Natural killer cell treated with Interleukin-12 subunit alpha and Interleukin-12 subunit beta and Interleukin-15 and Interleukin-18, amount 100 ng/mL, for 72 hours (primary cell): ENCODE data around the gene DNAJC5G. TPM values are rescaled to one million over a fixed set of nuclear protein-coding genes. Genes with fewer than 3 reads are reported as not detected.
"Not testable (repeated sequence)": the region's sequence is repeated elsewhere in the genome, so short reads cannot be mapped to it uniquely, and the experiment has no call there.

Experiments
- ATAC-seq, 2 donors: fragments of 150-1000 bp; cut with Tn5 transposase in 1 of 2; sonication (Bioruptor Pico), chemical (Tn5 transposase) in 1 of 2; 2 replicates each; pipeline ENCODE4 v1.10.0; 2021
- DNase-seq: peaks from one replicate; pipeline ENCODE4 v3.0.0; 2022; ENCODE audit warnings: low spot score
- H3K27ac Mint-ChIP-seq, 2 donors: 1 replicate in 1 of 2; 2 replicates in 1 of 2; pipeline ENCODE4 v1.8.0; 2022; ENCODE audit warnings: mixed read lengths in 2 of 2, mild to moderate bottlenecking in 1 of 2, moderate library complexity in 1 of 2
- H3K27me3 Mint-ChIP-seq, 2 donors: 1 replicate in 1 of 2; 2 replicates in 1 of 2; pipeline ENCODE4 v1.8.0; 2022; ENCODE audit warnings: mixed read lengths in 2 of 2
- H3K36me3 Mint-ChIP-seq: one replicate; pipeline ENCODE4 v1.8.0; 2022; ENCODE audit warnings: mixed read lengths
- H3K4me1 Mint-ChIP-seq, 2 donors: 1 replicate in 1 of 2; 2 replicates in 1 of 2; pipeline ENCODE4 v1.8.0; 2022; ENCODE audit warnings: low read depth in 2 of 2, mixed read lengths in 2 of 2, mild to moderate bottlenecking in 1 of 2
- H3K4me3 Mint-ChIP-seq: one replicate; pipeline ENCODE4 v1.8.0; 2022; ENCODE audit warnings: mixed read lengths
- H3K9me3 Mint-ChIP-seq: 2 replicates; pipeline ENCODE4 v1.8.0; 2022; ENCODE audit warnings: mixed read lengths
- total RNA-seq, 2 donors: library from RNA; stranded (reverse); gene quantifications; one replicate each; pipeline ENCODE4 v1.2.3, GENCODE V29; 2022

The DNAJC5G gene
- total RNA-seq, 2 donors from 2014 or later, result not detected

GRCh38 chr2:27315122-27315521, 39.9 kb downstream of the DNAJC5G start:
- Mint-ChIP-seq H3K4me1 (peaks cover 0 to 6% of the 10 kb centered on the region in 2 donors), H3K9me3 (no peaks in the 10 kb centered on the region), H3K36me3 (no peaks in the 10 kb centered on the region), H3K4me3 (no peak overlapping the region), H3K27me3 (no peaks in the 10 kb centered on the region), H3K27ac (no peak overlapping the region)
- ATAC-seq, result no peak
- DNase-seq, result no peak

- no peaks in the 10 kb centered on the region for H3K9me3 Mint-ChIP-seq
- H3K4me1 Mint-ChIP-seq, result peaks cover 7 to 10% of the 10 kb centered on the region in 2 donors
- H3K27me3 Mint-ChIP-seq, result no peaks in the 10 kb centered on the region
- H3K36me3 Mint-ChIP-seq, result no peaks in the 10 kb centered on the region
- no peak overlapping the region for H3K4me3 Mint-ChIP-seq
- ATAC-seq (no peak), DNase-seq (no peak)
- no peak overlapping the region for H3K27ac Mint-ChIP-seq
Observed at GRCh38 chr2:27316655-27317412, 41.6 kb downstream of the DNAJC5G start.

DNA sequence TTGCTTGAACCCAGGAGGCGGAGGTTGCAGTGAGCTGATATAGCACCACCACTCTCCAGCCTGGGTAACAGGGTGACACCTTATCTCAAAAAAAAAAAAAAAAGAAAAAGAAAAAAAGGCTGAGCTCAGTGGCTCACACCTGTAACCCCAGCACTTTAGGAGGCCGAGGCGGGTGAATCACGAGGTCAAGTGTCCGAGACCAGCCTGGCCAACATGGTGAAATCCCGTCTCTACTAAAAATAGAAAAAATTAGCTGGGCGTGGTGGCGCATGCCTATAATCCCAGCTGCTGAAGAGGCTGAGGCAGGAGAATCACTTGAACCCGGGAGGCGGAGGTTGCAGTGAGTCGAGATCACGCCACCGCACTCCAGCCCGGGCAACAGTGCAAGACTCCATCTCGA, 44.6 kb downstream of the DNAJC5G start:
- H3K36me3 Mint-ChIP-seq, ATAC-seq, H3K4me3 Mint-ChIP-seq, H3K27me3 Mint-ChIP-seq, H3K9me3 Mint-ChIP-seq, H3K27ac Mint-ChIP-seq, DNase-seq: not testable (repeated sequence)
- H3K4me1 Mint-ChIP-seq, result peaks cover 21 to 22% of the 10 kb centered on the region in 2 donors

DNA sequence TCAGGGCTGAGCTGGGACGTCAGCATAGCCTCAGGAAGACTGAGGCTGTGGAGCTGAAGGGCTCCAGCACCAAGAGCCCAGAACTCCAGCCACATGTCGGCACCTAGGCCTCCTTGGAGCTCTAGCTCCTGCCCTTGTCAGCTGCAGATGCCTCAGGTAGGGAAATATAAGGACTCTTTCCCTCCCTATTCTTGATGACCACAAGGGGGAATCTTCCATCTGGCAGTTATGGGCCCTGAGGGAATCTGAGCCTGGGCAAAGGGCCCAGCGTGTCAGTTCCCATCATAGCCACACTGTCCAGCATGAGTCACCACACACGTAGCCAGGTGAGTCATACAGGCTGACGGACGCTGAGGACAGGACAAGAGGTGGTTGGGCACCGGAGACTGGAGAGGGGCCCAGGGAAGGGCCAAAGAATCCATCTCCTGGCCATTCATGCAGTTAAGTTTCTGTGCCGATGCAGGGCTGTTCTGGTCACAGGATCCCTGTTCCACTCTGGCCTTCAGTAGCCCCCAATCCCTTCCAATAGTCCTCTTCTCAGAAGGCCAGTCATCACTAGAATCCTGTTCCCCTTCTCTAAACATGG, 45.8 kb downstream of the DNAJC5G start:
- H3K4me1 Mint-ChIP-seq, result peaks cover 18 to 22% of the 10 kb centered on the region in 2 donors
- H3K9me3 Mint-ChIP-seq, result no peaks in the 10 kb centered on the region
- H3K4me3 Mint-ChIP-seq, result peak overlapping the region; percentile 98
- DNase-seq (no peak), ATAC-seq (no peak)
- no peaks in the 10 kb centered on the region for H3K27me3 Mint-ChIP-seq
- H3K27ac Mint-ChIP-seq, result no peak overlapping the region
- no peaks in the 10 kb centered on the region for H3K36me3 Mint-ChIP-seq

DNA sequence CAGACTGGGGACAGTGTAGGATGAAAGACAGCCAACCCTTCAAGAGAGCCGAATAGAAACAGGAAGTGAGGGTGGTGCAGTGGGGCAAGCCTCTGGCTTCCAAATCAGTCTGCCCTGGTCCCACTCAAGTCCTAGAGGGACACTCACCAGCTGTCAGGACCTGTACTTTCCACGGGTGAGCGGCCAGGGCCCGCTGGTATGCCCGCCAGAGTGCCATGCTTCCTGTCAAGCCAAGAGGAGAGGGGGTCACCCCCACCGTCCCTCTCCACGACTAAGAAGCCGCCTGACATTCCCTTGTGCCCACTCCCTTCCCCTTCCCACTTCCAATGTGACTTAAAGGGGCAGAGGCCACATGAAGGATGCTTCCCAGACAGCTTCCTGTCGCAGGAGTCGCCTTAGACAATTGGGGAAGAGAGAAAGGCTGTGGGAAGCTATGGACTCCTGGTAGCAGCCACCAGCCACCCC, 47.1 kb downstream of the DNAJC5G start:
- peak; percentile 26 to 57 for ATAC-seq
- no peak for DNase-seq
- Mint-ChIP-seq H3K4me3 (peak overlapping the region; percentile 98), H3K9me3 (no peaks in the 10 kb centered on the region), H3K36me3 (peaks cover 9% of the 10 kb centered on the region), H3K27ac (peak overlapping the region; percentile 91 to 98), H3K4me1 (peaks cover 18 to 22% of the 10 kb centered on the region in 2 donors), H3K27me3 (no peaks in the 10 kb centered on the region)

GRCh38 chr2:27322766-27323595, 47.7 kb downstream of the DNAJC5G start, which contains the start of gene MPV17:
TSS of gene MPV17 (minus strand) at chr2:27323097. CDS start at chr2:27322517, 580 bp downstream.
- ATAC-seq (peak; percentile 97 to 98), DNase-seq (peak; percentile 90)
- Mint-ChIP-seq H3K27ac (peak within 1 kb of the TSS; percentile 91 to 98), H3K4me1 (peaks cover 18 to 22% of the 10 kb centered on the region in 2 donors), H3K9me3 (no peaks in the 10 kb centered on the region), H3K36me3 (peaks cover 9% of the 10 kb centered on the region), H3K27me3 (no peaks in the 10 kb centered on the region), H3K4me3 (peak within 1 kb of the TSS; percentile 98)

GRCh38 chr2:27323596-27324285, 48.5 kb downstream of the DNAJC5G start:
- H3K4me1 Mint-ChIP-seq, result peaks cover 18 to 22% of the 10 kb centered on the region in 2 donors
- ATAC-seq (no peak), DNase-seq (no peak)
- H3K27ac Mint-ChIP-seq, result peak overlapping the region; percentile 91 to 98
- H3K36me3 Mint-ChIP-seq, result peaks cover 14% of the 10 kb centered on the region
- H3K27me3 Mint-ChIP-seq, result no peaks in the 10 kb centered on the region
- no peaks in the 10 kb centered on the region for H3K9me3 Mint-ChIP-seq
- H3K4me3 Mint-ChIP-seq, result peak overlapping the region; percentile 98

GRCh38 chr2:27324720-27325119, 49.5 kb downstream of the DNAJC5G start:
- Mint-ChIP-seq H3K36me3 (peaks cover 14% of the 10 kb centered on the region), H3K9me3 (no peaks in the 10 kb centered on the region), H3K4me3 (peak overlapping the region; percentile 98), H3K27me3 (no peaks in the 10 kb centered on the region), H3K27ac (peak overlapping the region; percentile 91 to 98), H3K4me1 (peaks cover 18 to 22% of the 10 kb centered on the region in 2 donors)
- ATAC-seq (no peak), DNase-seq (no peak)

Other genes with a start within 250 kb of the DNAJC5G start
- 100 to 1,000 TPM; 132 to 176 TPM for gene TMEM214, start 242.5 kb upstream of the DNAJC5G start, total RNA-seq
- 10 to 100 TPM; 12.5 to 20.5 TPM for gene AGBL5, start 223.8 kb upstream of the DNAJC5G start, total RNA-seq
- gene OST4, start 203.8 kb upstream of the DNAJC5G start, total RNA-seq, result 100 to 1,000 TPM; 286 to 393 TPM
- 10 to 100 TPM in 1 of 2 donors, 1 to 10 TPM in 1; 8.7 to 14.2 TPM for gene EMILIN1, start 196.8 kb upstream of the DNAJC5G start, total RNA-seq
- 1 to 10 TPM; 2.5 to 5.1 TPM for gene KHK, start 188.7 kb upstream of the DNAJC5G start, total RNA-seq
- gene CGREF1, start 156.3 kb upstream of the DNAJC5G start, total RNA-seq, result 1 to 10 TPM in 1 of 2 donors, under 1 TPM in 1; 0.36 to 1.4 TPM
- gene ABHD1, start 151.6 kb upstream of the DNAJC5G start, total RNA-seq, result under 1 TPM in 1 of 2 donors, not detected in 1; 0.25 TPM
- 100 to 1,000 TPM in 1 of 2 donors, 10 to 100 TPM in 1; 91.6 to 109 TPM for gene PREB, start 140.8 kb upstream of the DNAJC5G start, total RNA-seq
- not detected for gene PRR30, start 136.0 kb upstream of the DNAJC5G start, total RNA-seq
- gene TCF23, start 126.4 kb upstream of the DNAJC5G start, total RNA-seq, result not detected
- gene ATRAID, start 63.4 kb upstream of the DNAJC5G start, total RNA-seq, result 10 to 100 TPM; 59.3 to 59.9 TPM
- gene SLC5A6, start 63.2 kb upstream of the DNAJC5G start, total RNA-seq, result 100 to 1,000 TPM in 1 of 2 donors, 10 to 100 TPM in 1; 40.7 to 123 TPM
- 100 to 1,000 TPM in 1 of 2 donors, 10 to 100 TPM in 1; 50.6 to 175 TPM for gene CAD, start 58.1 kb upstream of the DNAJC5G start, total RNA-seq
- not detected for gene SLC30A3, start 12.4 kb upstream of the DNAJC5G start, total RNA-seq
- under 1 TPM; 0.28 to 0.33 TPM for gene TRIM54, start 7.0 kb downstream of the DNAJC5G start, total RNA-seq
- 1 to 10 TPM; 1.3 TPM for gene UCN, start 33.0 kb downstream of the DNAJC5G start, total RNA-seq
- gene MPV17, start 47.7 kb downstream of the DNAJC5G start, total RNA-seq, result 10 to 100 TPM; 92.4 to 96.1 TPM
- 100 to 1,000 TPM in 1 of 2 donors, 10 to 100 TPM in 1; 85.4 to 107 TPM for gene GTF3C2, start 81.3 kb downstream of the DNAJC5G start, total RNA-seq
- gene EIF2B4, start 94.9 kb downstream of the DNAJC5G start, total RNA-seq, result 10 to 100 TPM; 49.5 to 52.0 TPM
- gene SNX17, start 95.2 kb downstream of the DNAJC5G start, total RNA-seq, result 100 to 1,000 TPM; 100 to 113 TPM
- gene ZNF513, start 105.3 kb downstream of the DNAJC5G start, total RNA-seq, result 10 to 100 TPM; 21.8 to 23.6 TPM
- gene PPM1G, start 134.2 kb downstream of the DNAJC5G start, total RNA-seq, result 100 to 1,000 TPM; 110 to 158 TPM
- gene NRBP1, start 153.2 kb downstream of the DNAJC5G start, total RNA-seq, result 100 to 1,000 TPM in 1 of 2 donors, 10 to 100 TPM in 1; 66.0 to 117 TPM
- gene KRTCAP3, start 166.9 kb downstream of the DNAJC5G start, total RNA-seq, result 1 to 10 TPM; 2.2 to 6.1 TPM
- gene IFT172, start 214.3 kb downstream of the DNAJC5G start, total RNA-seq, result 10 to 100 TPM; 11.1 to 17.4 TPM
- not detected for gene FNDC4, start 219.8 kb downstream of the DNAJC5G start, total RNA-seq
- gene GCKR, start 221.4 kb downstream of the DNAJC5G start, total RNA-seq, result not detected